Measurements from ENCODE around the gene VPS37C. TPM values are rescaled to one million over a fixed set of nuclear protein-coding genes. Genes with fewer than 3 reads are reported as not detected.

Gene VPS37C
- total and polyA plus RNA-seq, 2 experiments from 2014 or later, result 13.1 to 13.4 TPM

DNA sequence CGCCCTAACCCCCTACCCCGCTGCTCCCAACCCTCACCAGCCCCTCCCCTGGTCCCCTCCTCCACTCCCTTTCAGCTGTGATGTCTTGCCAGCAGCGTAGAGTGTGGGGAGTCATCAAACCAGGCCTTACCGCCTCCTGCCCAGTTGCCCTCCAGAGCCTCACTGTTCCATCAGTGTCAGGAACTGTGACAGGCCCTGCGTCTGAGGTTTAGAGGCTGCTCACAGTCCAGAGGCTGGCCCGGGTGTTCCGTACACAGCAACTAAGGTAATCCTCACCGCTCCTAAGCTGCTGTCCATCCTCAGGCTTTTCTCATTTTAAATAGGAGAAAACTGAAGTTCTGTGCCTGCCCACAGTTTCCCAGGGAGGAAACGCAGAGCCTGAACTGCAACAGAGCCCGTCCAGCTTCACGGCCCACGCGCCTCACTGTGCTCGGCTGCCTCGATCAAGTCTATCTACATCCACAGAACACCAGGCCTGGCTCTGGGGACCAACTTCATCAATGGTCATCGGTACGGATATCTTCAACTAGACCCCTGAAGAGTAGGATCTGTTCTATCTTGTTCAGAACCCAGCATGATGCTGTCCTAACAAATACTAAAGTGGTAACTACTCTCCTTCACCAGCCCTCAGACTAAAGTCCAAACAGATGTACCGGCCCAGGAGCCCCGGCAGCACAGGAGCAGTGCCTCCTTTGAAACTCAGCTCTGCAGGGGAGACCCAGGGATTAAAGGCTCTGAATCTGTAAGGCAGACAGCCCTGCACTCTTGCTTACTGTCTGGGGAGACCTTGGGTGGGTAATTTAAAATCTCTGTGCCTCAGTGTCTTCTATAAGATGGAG lies 10.3 kb downstream of the VPS37C start:
- no peaks in the 10 kb centered on the region for H3K36me3 ChIP-seq (ENCODE audit: low read depth)
- no peak for DNase-seq
- H3K4me3 ChIP-seq, result no peak overlapping the region
- TF ChIP-seq EZH2 (IDR thresholded peaks at IDR 0.05; ENCODE audit: insufficient read depth, poor library complexity, severe bottlenecking) (no peak), EZH2phosphoT487 (IDR thresholded peaks at IDR 0.05; ENCODE audit: insufficient read depth, low read depth) (no peak)
- no peak overlapping the region for H3K4me2 ChIP-seq (ENCODE audit: unreplicated experiment)
- no peaks in the 10 kb centered on the region for H4K20me1 ChIP-seq (ENCODE audit: insufficient read depth)
- no peaks in the 10 kb centered on the region for H3K27me3 ChIP-seq (replicated peaks; ENCODE audit: insufficient read depth)
- H3K27ac ChIP-seq, result no peak overlapping the region
- no peak overlapping the region for H3K9ac ChIP-seq
- H2AFZ ChIP-seq, result no peak overlapping the region
- H3F3A ChIP-seq (ENCODE audit: insufficient read depth), result peaks cover 23% of the 10 kb centered on the region
- in situ Hi-C loops (cut with MboI), result no loop called here
- H3K9me2 ChIP-seq (ENCODE audit: insufficient read depth), result no peaks in the 10 kb centered on the region
- no peaks in the 10 kb centered on the region for H3K9me3 ChIP-seq (ENCODE audit: low read depth)
- peaks cover 91% of the 10 kb centered on the region for H3K79me2 ChIP-seq (ENCODE audit: insufficient read depth)
- peaks cover 21% of the 10 kb centered on the region for H3K4me1 ChIP-seq (ENCODE audit: insufficient read depth)
- 81 to 85% methylated on average over 19 of the region's 19 CpGs for WGBS, 2 experiments (ENCODE audit: low coverage in 1 of 2, low lambda C conversion rate in 2 of 2, missing lambda C conversion rate in 2 of 2)

DNA sequence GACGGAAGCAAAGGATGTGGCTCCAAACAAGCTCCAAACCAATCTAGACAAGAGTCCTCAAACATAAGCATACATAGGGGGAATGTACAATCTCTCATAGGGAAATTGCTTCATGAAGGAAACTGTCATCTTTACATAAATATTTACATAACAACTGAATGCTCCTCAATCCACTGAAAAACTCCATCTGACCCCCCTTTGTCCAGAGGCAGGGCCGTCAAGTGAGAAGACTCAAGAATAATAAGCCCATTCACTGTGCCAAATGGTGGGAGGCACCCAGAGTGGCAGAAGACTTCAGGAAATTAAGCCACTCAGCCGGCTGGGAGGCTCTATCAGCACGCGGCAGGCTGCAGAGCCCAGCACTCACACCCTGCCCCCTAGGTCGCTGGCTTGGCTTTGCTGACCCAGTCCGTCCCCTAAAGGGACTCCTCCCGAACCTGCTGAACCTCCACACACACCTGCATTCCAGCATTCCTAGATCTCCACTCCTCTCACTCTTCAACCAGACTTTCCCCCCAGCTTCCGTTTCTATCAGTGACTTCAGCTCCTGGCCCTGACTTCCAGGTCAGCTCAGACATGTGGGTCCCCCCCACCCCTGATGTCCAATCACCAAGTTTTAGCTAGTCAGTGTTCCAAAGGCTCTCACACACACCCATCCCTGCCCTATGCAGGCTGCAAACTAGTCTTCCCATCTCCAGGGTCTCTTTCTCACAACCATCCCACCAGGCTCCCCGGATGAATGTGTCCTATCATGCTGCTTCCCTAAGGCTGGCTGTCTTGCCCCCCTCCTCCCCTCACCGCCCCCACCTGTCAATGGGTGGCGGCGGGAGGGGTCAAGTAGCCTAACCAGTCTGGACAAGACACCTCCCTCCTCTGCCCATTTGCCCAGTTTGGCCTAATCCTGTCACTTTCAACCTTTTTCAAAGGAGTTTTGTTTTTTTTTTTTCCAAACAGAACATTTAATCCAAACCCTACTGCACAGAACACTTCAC lies 11.3 kb downstream of the VPS37C start:
- H4K20me1 ChIP-seq (ENCODE audit: insufficient read depth), result no peaks in the 10 kb centered on the region
- no peak for DNase-seq
- no peak overlapping the region for H3K4me2 ChIP-seq (ENCODE audit: unreplicated experiment)
- H3K4me1 ChIP-seq (ENCODE audit: insufficient read depth), result peaks cover 21% of the 10 kb centered on the region
- H3K27ac ChIP-seq, result no peak overlapping the region
- H3K27me3 ChIP-seq (replicated peaks; ENCODE audit: insufficient read depth), result no peaks in the 10 kb centered on the region
- TF ChIP-seq EZH2phosphoT487 (IDR thresholded peaks at IDR 0.05; ENCODE audit: insufficient read depth, low read depth) (no peak), EZH2 (IDR thresholded peaks at IDR 0.05; ENCODE audit: insufficient read depth, poor library complexity, severe bottlenecking) (no peak)
- no peaks in the 10 kb centered on the region for H3K9me2 ChIP-seq (ENCODE audit: insufficient read depth)
- peaks cover 91% of the 10 kb centered on the region for H3K79me2 ChIP-seq (ENCODE audit: insufficient read depth)
- H3K9ac ChIP-seq, result no peak overlapping the region
- H3K4me3 ChIP-seq, result no peak overlapping the region
- no peaks in the 10 kb centered on the region for H3K36me3 ChIP-seq (ENCODE audit: low read depth)
- 45 to 54% methylated on average over 11 to 13 of the region's 13 CpGs for WGBS, 2 experiments (ENCODE audit: low coverage in 1 of 2, low lambda C conversion rate in 2 of 2, missing lambda C conversion rate in 2 of 2)
- no peaks in the 10 kb centered on the region for H3K9me3 ChIP-seq (ENCODE audit: low read depth)
- in situ Hi-C loops (cut with MboI), result no loop called here
- H3F3A ChIP-seq (ENCODE audit: insufficient read depth), result peaks cover 23% of the 10 kb centered on the region
- H2AFZ ChIP-seq, result no peak overlapping the region

- Histone ChIP-seq H3K4me2 (ENCODE audit: unreplicated experiment) (no peak overlapping the region), H4K20me1 (ENCODE audit: insufficient read depth) (no peaks in the 10 kb centered on the region; the same call in 1 of the 2 replicates), H3K36me3 (ENCODE audit: low read depth) (no peaks in the 10 kb centered on the region), H3K4me1 (ENCODE audit: insufficient read depth) (peaks cover 9% of the 10 kb centered on the region), H3K4me3 (no peak overlapping the region), H3F3A (ENCODE audit: insufficient read depth) (peaks cover 7% of the 10 kb centered on the region), H3K27ac (no peak overlapping the region), H3K9ac (no peak overlapping the region), H3K79me2 (ENCODE audit: insufficient read depth) (peaks cover 93% of the 10 kb centered on the region), H3K27me3 (replicated peaks; ENCODE audit: insufficient read depth) (no peaks in the 10 kb centered on the region), H3K9me3 (ENCODE audit: low read depth) (no peaks in the 10 kb centered on the region), H2AFZ (no peak overlapping the region), H3K9me2 (ENCODE audit: insufficient read depth) (no peaks in the 10 kb centered on the region)
- 74% methylated on average over 11 of the region's 11 CpGs for WGBS, 2 experiments (ENCODE audit: low coverage in 1 of 2, low lambda C conversion rate in 2 of 2, missing lambda C conversion rate in 2 of 2)
- DNase-seq, result no peak
- TF ChIP-seq EZH2phosphoT487 (IDR thresholded peaks at IDR 0.05; ENCODE audit: insufficient read depth, low read depth) (no peak), EZH2 (IDR thresholded peaks at IDR 0.05; ENCODE audit: insufficient read depth, poor library complexity, severe bottlenecking) (no peak)
- in situ Hi-C loops (cut with MboI), result no loop called here
Observed at GRCh38 chr11:61147791-61148620, 13.2 kb downstream of the VPS37C start.
